HL-60 (cell line): Measurements from ENCODE around the gene PCNP.

Experiments used
- DNase-seq, 2 experiments: peaks; one replicate each; pipeline ENCODE4 v3.0.0-alpha.2; 2010 to 2020; ENCODE audit warnings: low read depth in 1 of 2, low spot score in 1 of 2
- H3K27ac ChIP-seq: fragments of 250-450 bp; sonication (Bioruptor Pico); replicated peaks from 2 replicates; pipeline ENCODE4 v1.5.1; 2020; ENCODE audit warnings: mild to moderate bottlenecking, moderate library complexity
- H3K27me3 ChIP-seq: fragments of 250-450 bp; sonication (Bioruptor Pico); 2 replicates; pipeline ENCODE4 v1.5.1; 2021; ENCODE audit warnings: mild to moderate bottlenecking, moderate library complexity; ENCODE audit not compliant: insufficient read depth, poor library complexity, severe bottlenecking
- H3K4me3 ChIP-seq: replicated peaks from 2 replicates; pipeline ENCODE4 v1.5.1; 2011; ENCODE audit warnings: mild to moderate bottlenecking, control low read depth, low read length; ENCODE audit not compliant: insufficient read depth
- GABPA ChIP-seq: IDR thresholded peaks from 2 replicates; pipeline ENCODE4 v1.6.1; 2012; ENCODE audit warnings: low read depth
- POLR2AphosphoS5 ChIP-seq: IDR thresholded peaks from 2 replicates; pipeline ENCODE4 v1.6.1; 2012; ENCODE audit warnings: low read depth
- REST ChIP-seq: IDR thresholded peaks from 2 replicates; pipeline ENCODE4 v1.6.1; 2012; ENCODE audit warnings: low read depth; ENCODE audit not compliant: insufficient replicate concordance
- SPI1 ChIP-seq: IDR thresholded peaks from 2 replicates; pipeline ENCODE4 v1.6.1; 2012; ENCODE audit warnings: low read depth, mild to moderate bottlenecking, borderline replicate concordance
- long read RNA-seq: library from polyadenylated mRNA; unstranded; transcript quantifications from one replicate; pipeline ENCODE4 v2.0.0, GENCODE V29; 2020
- TF ChIP-seq, protein P1 (sequence below): IDR thresholded peaks from one replicate; pipeline ENCODE4 v1.5.1; 2011; ENCODE audit warnings: low read length, control low read depth, inconsistent platforms; ENCODE audit not compliant: insufficient read depth

Gene PCNP
- long read RNA-seq, transcript PCNP-201 (5 exons, 2,342 nt), result major isoform, 638 of 1,212 reads
- long read RNA-seq, transcript PCNP-204 (4 exons, 2,028 nt), result minor isoform, 18 of 1,212 reads
- long read RNA-seq, transcript PCNP-202 (5 exons, 2,165 nt), result minor isoform, 339 of 1,212 reads
- long read RNA-seq, transcript PCNP-207 (5 exons, 786 nt), result minor isoform, 52 of 1,212 reads
- long read RNA-seq, partial matches to known transcripts, result 11 of 1,212 reads
- long read RNA-seq, other reads (novel, unspliced or antisense), result 153 of 1,212 reads

DNA sequence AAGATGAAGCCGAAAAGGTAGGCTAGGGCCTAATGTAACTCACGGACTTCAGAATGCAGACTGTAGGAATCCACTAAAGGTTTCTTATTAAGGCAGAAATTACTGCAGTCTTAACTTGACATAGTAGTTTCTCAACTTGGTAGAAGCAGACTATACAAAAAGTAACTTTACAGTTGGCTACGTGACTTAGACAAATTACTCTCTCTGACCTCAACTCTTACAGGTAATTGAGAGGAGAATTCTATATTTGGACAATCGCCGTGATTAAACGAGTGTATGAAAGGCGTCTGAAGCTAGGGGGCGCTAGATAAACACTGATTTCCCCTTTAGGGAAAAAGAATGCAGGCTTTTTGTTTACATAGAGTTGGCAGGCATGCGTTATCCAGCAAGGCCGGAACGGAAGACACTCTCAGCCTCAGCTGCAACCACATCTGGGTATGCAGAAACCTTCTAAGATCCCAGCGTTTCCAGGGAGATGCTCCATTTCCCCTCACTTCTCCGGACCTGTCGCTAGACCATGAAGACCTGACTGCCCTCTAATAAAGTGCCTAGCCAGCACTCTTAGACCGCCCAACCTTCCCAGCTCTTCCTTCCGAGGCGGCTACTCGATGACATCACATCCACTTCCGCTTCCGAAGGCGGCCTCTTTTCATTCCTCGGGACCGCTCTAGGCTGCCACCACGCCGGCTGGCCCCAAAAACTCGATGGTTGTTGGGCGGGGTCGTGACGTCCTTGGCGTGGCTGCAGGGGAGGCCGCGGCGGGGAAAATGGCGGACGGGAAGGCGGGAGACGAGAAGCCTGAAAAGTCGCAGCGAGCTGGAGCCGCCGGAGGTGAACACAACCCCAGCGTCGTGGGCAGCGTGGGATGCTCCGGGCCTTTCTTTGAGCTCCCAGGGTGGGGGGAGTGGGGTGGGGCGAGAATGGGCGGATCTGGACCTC, at the start of gene PCNP:
Gene PCNP (plus strand): TSS at position 732 of the 939 bp plus-strand sequence. CDS start 36 bp downstream, at position 768.
- DNase-seq, result peak; percentile 96 to 99
- TF ChIP-seq GABPA (peak; percentile 92), POLR2AphosphoS5 (peak; percentile 84), REST (peak; percentile 54), SPI1 (peak; percentile 89)
- TF ChIP-seq, protein P1, sequence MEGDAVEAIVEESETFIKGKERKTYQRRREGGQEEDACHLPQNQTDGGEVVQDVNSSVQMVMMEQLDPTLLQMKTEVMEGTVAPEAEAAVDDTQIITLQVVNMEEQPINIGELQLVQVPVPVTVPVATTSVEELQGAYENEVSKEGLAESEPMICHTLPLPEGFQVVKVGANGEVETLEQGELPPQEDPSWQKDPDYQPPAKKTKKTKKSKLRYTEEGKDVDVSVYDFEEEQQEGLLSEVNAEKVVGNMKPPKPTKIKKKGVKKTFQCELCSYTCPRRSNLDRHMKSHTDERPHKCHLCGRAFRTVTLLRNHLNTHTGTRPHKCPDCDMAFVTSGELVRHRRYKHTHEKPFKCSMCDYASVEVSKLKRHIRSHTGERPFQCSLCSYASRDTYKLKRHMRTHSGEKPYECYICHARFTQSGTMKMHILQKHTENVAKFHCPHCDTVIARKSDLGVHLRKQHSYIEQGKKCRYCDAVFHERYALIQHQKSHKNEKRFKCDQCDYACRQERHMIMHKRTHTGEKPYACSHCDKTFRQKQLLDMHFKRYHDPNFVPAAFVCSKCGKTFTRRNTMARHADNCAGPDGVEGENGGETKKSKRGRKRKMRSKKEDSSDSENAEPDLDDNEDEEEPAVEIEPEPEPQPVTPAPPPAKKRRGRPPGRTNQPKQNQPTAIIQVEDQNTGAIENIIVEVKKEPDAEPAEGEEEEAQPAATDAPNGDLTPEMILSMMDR, result peak; percentile 85
- peak within 1 kb of the TSS; percentile 96 for H3K27ac ChIP-seq

DNA sequence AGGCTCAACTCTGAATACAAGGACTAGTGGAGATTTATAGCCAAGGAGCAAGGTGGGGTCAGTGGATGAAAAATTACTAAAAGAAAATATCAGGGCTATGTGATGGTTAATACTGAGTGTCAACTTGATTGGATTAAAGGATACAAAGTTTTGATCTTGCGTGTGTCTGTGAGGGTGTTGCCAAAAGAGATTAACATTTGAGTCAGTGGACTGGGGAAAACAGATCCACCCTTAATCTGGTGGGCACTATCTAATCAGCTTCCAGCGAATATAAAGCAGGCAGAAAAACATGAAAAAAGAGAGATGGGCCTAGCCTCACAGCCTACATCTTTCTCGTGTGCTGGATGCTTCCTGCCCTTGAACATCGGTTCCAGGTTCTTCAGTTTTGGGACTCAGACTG, 46.5 kb upstream of the PCNP start:
- no peaks in the 10 kb centered on the region for H3K27me3 ChIP-seq
- no peak for DNase-seq
- no peak overlapping the region for H3K4me3 ChIP-seq
- no peak for TF ChIP-seq SPI1
- no peak for TF ChIP-seq REST
- TF ChIP-seq, protein P1, result no peak
- no peak for TF ChIP-seq POLR2AphosphoS5
- no peak for TF ChIP-seq GABPA
- no peak overlapping the region for H3K27ac ChIP-seq

More for the DNA sequence above, at the start of gene PCNP:
- Histone ChIP-seq H3K27me3 (no peaks in the 10 kb centered on the region), H3K4me3 (peak within 1 kb of the TSS; percentile 84)

DNA sequence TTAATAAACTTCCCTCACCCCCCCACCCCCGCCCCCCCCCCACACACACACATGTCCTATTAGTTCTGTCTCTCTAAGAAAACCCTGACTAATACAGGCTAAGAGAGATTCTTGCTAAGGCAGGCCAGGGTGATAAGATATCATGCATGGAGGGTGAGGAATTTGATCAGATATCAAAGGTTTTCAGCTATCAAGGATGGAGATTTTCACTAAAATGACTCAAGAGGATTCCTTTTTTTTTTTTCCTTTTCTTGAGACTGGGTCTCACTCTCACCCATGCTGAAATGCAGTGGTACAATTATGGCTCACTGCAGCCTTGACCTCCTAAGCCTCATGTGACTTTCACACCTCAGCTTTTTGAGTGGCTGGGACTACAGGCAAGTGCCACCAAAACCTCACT, 46.1 kb upstream of the PCNP start:
- H3K27ac ChIP-seq, result no peak overlapping the region
- TF ChIP-seq GABPA (no peak), REST (no peak)
- TF ChIP-seq, protein P1, result no peak
- H3K27me3 ChIP-seq, result no peaks in the 10 kb centered on the region
- no peak for DNase-seq
- H3K4me3 ChIP-seq, result no peak overlapping the region
